Endometrial microvascular endothelial cells (primary cell): ENCODE results near the gene EIF3M. TPM values are rescaled to one million over a fixed set of nuclear protein-coding genes. Genes with fewer than 3 reads are reported as not detected.
"Not testable (repeated sequence)": the region's sequence is repeated elsewhere in the genome, so short reads cannot be mapped to it uniquely, and the experiment has no call there.

Source experiments
- in situ Hi-C: cut with HindIII; loops from 2 replicates; pipeline ENCODE4 v1.10.0; 2017; ENCODE audit warnings: low sequenced_read_pairs, low pct_unique_long_range_greater_than_20kb; ENCODE audit errors: inconsistent ontology term
- total RNA-seq: library from RNA; depleted of rRNA; stranded (reverse); fragments of >200 nt; gene quantifications from one replicate; pipeline ENCODE4 v1.2.3, GENCODE V29; 2015; ENCODE audit errors: inconsistent ontology term

Gene EIF3M
- total RNA-seq, 1 donor from 2014 or later = 684 TPM

DNA sequence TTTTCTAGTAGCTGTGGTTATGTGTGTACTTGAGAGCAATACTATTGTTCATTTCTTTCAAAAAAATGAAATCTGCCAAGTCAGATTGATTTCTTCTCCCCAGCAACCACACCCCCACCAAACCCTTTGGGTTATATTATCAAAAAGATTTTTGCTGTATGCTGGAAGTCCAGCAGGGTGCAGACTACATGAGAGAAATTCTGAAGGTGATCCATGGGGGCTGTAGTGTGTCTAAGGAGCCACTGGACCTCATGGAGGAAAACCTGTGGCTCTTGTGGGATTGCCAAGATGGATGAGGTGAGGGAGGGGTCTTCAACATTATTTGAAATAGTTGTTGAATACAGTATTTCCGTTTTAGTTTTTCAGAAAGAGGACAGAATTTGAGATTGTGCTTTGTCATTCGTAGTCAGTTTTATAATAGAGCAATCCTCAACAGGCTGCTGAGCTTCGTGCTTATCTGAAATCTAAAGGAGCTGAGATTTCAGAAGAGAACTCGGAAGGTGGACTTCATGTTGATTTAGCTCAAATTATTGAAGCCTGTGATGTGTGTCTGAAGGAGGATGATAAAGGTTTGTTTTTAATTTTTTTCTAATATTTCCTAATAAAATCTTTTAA lies 3.1 kb downstream of the EIF3M start:
- in situ Hi-C loops = no loop called here

DNA sequence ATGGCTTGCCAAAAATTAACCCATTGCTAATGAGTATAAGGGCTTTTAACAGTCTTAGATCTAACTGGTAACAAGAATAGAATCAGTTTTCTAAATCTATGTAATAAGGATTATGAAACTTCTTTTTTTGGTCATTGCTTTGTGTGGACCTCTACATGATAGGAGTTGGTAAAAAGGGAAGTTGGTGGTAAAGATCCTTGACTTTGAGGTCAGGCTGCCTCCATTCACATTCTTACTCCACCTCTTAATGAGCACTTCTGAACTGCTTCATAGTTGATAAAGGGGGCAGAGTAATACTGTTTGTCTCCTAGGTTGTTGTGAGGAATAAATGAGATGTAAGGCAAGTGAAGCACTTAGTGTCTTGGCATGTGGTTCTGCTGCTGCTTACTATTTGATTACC lies 10.6 kb downstream of the EIF3M start:
- in situ Hi-C loops = no loop called here

DNA sequence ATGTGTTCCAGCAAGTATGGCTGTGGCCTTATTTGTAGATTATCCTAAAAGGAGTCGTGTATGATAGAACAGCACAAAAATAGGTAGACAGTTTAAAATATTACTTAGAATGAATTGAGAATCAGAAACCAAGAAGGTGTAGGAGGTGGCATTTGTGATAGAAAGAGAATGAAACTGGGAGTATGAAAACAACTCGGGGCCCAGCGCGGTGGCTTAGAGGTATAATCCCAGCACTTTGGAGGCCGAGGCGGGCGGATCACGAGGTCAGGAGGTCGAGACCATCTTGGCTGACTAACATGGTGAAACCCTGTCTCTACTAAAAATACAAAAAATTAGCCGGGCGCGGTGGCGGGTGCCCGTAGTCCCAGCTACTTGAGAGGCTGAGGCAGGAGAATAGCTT lies 12.5 kb downstream of the EIF3M start:
- in situ Hi-C loops = not testable (repeated sequence)

DNA sequence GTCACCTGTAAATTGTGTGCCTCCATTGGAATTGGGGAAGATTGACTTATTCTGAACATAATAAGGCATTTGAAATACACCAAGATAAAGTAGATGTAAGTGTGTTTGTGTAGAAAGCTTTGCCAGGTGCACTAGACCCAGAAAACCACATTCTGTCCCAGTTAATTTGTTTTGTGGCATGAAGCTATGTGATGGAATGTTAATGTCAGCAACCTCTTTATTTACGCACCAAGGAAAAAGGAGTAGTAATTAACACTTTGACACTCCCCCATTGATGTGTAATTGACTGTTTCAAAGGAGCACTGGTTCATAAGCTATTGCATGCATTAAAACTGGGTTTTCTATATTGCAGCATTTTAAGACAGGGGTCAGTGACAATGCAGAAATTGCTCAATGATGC lies 14.3 kb downstream of the EIF3M start:
- in situ Hi-C loops = no loop called here

DNA sequence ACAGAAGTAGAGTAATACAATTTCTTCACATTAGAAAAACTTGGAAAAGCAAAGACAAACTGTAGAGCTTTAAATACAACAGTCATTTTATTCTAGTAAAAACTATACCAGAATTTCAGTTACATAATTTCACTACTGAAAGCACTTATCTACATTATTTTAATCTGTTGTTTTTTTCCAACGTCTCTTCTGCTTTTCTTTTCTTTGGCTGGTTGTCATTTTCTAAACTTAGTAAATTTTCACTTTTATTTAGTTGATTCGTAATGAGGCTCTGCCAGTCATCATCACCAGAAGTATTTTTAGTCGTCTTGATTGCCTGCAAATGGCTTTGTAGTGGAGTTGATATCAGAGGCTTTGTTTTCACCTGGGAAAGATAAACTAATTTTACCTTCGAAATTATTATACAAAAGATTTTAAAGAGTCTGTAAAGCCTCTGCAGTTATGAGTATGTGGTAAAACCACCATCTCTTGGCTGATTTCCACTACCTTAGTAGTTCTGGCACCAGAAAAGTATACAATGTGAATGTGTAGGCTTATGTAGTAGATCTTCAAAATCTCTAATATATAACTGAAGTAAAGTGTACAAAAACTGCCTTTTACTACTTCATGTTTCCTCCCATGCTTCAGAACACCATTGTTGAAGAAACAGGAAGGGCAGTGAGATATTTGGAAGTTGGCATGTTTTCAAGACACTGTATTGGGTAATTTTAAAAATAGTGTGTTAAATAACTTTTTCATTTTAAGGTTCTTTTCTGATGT lies 19.2 kb downstream of the EIF3M start:
- in situ Hi-C loops = no loop called here

DNA sequence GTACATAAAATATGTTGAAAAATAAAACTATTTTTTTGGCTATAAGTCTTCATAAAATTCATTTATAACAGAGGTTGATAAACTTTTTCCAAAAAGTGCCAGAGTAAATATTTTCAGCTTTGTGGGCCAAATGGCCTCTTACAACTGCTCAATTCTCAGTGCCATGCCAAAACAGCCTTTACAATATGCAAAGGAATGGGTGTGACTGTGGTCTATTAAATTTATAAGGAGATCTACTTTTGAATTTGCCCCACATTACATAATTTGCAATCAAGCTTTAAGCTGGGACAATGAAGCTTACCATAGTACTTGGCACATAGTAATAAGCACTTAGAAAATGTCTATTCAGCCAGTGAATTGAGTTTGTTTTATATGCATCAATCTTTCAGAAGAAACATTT lies 22.6 kb downstream of the EIF3M start:
- in situ Hi-C loops = no loop called here

DNA sequence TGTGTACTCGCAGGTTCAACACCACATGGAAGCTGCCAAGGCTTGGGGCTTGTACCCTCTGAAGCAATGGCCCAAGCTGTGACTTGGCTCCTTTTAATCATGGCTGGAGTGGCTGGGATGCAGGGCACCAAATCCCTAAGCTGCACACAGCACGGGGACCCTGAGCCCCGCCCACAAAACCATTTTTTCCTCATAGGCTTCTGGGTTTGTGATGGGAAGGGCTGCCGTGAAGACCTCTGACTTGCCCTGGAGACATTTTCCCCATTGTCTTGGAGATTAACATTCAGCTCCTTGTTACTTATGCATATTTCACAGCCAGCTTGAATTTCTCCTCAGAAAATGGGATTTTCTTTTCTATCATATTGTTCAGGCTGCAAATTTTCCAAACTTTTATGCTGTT lies 25.2 kb downstream of the EIF3M start:
- in situ Hi-C loops = not testable (repeated sequence)

DNA sequence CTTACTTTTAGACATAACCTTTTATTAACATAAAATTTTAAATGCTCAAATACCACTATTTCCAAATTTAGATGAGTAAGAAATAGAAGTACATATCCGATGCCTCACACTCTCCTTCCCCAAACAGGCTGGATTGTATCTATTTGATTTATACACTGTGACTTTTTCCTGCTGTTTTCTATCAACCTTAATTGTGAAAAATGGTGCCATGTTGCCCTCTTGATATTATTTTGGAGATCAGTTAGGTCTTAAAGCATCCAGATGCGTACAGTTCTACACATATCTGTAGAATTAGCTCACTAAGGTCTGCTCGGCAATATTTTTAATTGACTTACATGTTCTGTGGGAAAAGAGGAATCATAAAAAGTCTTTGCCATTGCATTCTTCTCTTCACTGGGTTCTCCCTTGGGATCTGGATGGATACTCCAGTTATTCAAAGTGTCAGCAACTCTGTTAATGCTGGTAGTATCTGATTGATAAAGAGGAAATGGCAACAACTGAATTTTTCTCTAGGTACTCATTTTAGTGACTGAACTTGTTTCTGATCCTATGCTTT lies 27.2 kb downstream of the EIF3M start:
- in situ Hi-C loops = no loop called here

DNA sequence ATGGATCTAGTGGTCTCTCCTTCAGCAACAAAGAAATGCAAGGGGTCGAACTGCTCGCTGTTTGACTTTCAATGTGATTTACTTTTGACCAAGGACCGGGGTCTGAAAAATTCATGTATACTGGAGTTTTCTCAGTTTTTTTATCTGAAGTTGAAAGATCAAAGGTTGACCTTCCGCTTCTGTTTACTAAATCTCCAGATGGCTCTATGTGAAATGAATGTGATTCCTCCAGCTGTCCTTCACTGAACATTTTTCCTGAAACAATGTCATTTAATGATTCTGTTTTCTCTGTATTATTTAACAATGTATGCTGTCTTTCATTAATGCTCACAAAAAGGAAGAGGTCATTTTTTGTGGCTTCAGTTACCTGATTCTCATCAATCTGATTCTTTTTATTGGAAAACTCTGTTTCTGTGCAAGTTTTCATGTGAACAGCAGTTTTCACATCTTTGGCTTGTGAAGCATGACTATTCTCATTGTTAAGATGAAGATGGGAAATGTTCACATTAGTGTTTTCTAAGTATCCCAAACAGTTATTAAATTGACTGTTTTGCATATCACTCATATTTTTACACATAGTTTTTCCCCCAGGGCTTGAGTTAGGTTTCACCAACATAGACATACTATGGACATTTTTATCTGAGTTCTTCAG lies 30.0 kb downstream of the EIF3M start:
- in situ Hi-C loops = no loop called here

DNA sequence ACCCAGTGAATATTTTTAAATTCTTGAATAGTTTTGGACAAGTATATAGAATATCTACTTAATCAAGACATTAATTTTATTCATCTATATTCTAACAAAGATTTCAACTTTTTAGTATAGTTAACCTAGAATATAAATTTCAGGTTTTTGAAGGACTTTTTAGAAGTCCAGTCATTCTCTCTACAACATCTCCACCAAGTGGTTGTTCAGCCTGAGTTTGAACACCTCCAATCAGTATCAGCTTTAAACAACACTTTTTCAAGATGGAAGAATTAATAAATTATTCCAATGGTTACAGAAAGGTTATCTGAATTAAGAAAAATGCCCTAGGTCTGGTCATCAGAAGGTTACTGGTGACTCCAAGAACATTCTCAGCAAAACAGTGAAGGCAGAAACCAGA lies 31.8 kb downstream of the EIF3M start:
- in situ Hi-C loops = no loop called here

DNA sequence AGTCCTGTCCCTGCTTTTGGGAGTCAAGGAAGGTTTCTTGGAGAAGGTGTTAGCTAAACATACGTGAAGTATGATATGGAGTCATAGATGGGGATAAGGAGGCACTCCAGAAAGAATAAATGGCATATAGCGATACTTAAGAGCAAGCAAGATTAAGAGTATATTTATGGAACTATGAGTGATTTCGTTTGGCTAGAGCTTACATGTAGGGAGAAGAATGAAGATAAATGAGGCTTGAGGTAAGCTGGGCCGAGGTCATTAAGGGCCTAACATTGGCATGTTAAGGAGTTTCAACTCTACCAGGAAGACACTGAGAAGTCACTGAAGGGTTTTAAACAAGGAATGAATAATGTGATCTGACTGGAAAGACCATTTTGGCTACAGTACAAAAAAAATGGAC lies 33.3 kb downstream of the EIF3M start:
- in situ Hi-C loops = no loop called here

DNA sequence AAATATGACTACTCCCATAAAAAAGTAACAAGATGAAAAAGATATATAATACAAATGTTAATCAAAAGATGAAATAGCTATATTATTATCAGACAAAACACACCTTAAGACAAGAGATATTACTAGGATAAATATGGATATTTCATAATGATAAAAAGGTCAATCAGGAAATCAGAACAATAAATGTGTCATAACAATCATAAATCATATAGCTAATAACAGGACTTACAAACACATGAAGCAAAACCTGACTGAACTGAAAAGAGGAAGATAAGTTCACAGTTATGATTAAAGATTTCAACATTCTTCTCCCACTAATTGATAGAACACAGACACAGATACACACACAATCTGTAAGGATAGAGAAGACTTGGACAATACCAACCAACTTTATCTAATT lies 47.2 kb downstream of the EIF3M start:
- in situ Hi-C loops = no loop called here

DNA sequence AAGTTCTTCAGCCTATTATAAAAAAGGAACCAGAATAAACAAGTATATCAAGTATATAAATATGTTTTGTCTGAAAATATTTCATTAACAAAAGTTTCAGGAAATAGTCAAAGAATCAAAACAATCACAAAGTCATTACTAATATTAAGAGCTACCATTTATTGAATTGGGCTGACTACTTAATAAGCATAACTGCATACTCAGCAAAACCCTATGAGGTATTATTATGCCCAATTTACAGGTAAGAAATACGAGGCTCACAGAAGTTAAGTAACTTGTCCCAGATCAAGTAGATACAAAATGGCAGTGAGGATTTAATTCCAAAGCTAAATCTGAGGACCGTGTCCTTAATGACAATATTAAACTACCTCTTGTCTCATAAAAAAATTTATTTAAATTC lies 52.2 kb downstream of the EIF3M start:
- in situ Hi-C loops = no loop called here

DNA sequence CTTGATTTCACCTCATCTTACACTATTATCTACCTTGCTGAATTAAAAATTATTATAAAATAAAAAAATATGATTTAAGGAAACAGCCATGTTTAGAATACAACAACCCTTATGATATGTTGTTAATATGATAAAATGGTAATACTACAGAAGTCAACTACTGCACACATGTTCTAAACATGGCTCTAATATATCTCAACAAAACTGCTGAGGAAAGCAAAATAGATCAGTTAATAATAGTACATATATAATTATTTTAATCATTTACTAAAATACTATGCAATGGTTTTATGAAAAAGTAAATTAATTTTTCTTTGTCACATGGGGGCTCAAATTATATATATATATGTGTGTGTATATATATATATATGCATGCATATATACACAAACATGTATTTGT lies 57.7 kb downstream of the EIF3M start:
- in situ Hi-C loops = no loop called here

DNA sequence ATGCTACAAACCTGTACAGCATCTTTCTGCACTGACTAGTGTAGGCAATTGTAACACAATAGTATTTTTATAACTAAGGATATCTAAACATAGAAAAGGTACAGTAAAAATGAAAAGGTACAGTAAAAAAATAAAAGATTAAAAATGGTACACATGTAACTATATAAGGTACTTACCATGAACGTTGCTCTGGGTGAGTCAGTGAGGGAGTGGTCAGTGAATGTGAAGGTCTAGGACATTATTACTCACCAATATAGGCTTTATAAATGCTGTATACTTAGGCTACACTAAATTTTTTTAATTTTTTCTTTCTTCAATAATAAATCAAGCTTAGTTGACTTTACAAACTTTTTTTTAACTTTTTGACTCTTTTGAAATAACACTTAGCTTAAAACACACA lies 59.9 kb downstream of the EIF3M start:
- in situ Hi-C loops = no loop called here

Other genes starting within 250 kb of the EIF3M start
- not detected for gene WT1, start 148.3 kb upstream of the EIF3M start, total RNA-seq
- gene CCDC73, start 210.8 kb downstream of the EIF3M start, total RNA-seq = not detected
- gene PRRG4, start 246.1 kb downstream of the EIF3M start, total RNA-seq = 0.19 TPM